GM10266 (cell line): ENCODE results near the gene TNS3.

Experiments used
- DNase-seq: peaks from one replicate; pipeline ENCODE4 v3.0.0; 2012; ENCODE audit errors: extremely low spot score
- CTCF ChIP-seq: IDR thresholded peaks from 2 replicates; pipeline ENCODE4 v1.5.1; 2012; ENCODE audit warnings: mild to moderate bottlenecking, low read depth; ENCODE audit not compliant: control insufficient read depth, insufficient read depth; ENCODE audit errors: missing control alignments

The TNS3 gene

GRCh38 chr7:47259682-47260081 lies 322.2 kb downstream of the TNS3 start:
- TF ChIP-seq CTCF: no peak
- no peak for DNase-seq

DNA sequence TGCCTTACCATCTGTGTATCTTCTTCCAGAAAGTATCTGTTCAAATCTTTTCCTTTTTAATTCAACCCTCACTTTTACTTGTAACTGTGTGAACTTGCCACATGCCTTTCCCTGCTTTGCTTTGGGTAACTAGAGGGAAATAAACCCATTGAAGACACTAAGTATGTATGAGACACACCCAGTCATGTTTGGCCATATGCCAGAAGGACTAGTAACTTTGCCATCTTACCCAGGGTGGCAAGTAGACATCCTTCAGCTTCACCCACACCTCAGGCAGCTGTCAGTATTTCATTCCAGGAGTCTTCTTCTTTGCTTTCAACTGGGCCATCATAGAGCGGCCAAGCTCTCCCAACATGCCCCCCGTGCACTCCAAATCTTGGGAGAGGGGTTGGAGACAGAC lies 323.1 kb downstream of the TNS3 start:
- no peak for DNase-seq
- TF ChIP-seq CTCF: no peak

DNA sequence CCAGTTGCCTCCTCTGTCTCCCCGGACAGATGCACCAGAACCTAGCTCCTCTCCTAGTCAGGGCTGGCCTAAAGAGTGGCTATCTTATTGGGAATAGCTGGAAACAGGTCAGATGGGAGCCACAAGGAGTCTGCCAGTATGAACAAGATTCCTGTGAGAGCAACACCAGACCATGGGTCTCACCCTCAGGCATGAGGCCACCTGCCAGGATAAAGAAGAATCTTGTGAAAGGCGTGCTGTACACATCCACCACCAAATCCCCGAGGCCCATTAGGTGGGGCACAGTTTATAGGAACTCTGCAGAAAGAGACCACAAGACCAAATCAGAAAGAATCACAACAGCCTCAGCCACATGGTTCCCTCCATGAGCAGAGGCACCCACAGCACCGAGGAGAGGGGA lies 325.9 kb downstream of the TNS3 start:
- DNase-seq: no peak
- TF ChIP-seq CTCF: no peak

- DNase-seq: no peak
- no peak for TF ChIP-seq CTCF
Observed at GRCh38 chr7:47255441-47255840, 326.5 kb downstream of the TNS3 start.

- no peak for DNase-seq
- no peak for TF ChIP-seq CTCF
Observed at GRCh38 chr7:47255007-47255406, 326.9 kb downstream of the TNS3 start.

DNA sequence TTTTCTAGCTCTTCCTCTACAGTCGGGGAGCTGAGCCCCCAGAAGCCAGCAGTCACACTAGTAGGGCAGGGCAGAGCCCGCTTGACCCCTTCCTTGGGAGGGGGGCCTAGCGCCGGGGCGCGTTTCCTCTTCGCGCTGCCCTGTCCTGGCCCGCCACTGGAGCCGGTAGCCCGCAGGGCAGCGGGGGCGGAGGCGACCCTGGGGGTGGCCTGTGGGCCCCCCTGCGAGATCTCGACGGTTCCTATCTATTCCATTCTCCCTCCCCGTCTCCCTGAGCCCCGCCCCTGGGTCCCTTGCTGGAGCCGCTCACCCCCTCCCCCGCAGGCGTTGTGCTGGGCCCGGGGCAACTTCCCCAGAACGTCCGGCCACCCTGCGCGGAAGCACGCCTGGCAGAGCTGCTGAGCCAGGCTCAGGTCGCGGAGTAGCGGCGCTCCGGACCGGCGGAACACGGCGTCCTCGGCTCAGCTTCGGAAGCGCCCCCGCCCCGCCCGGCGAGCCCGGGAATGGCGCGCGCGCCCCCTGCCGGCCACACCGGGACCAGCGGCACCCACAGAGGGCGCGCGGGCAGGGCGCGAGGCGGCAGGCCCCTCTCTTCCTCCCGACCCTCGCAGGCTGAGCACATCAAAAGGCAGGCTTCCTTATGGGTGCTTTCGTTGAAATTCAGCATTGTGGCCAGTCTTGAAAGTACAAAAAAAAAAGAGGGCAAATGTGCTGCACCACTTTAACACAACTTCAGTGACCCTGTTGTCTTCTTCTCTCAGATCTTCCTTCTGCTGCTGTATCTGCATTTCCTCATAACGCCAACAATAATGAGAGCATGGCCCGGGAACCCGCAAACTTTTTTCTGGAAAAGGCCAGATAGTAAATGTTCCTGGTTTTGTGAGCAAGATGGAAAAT lies 327.6 kb downstream of the TNS3 start:
- DNase-seq: peak; percentile 85
- peak; percentile 95 for TF ChIP-seq CTCF

- peak; percentile 31 for DNase-seq
- TF ChIP-seq CTCF: no peak
Observed at GRCh38 chr7:47253650-47254080, 328.2 kb downstream of the TNS3 start.
